Common myeloid progenitor, CD34-positive (primary cell): ENCODE results near the gene PPIP5K2.

Source experiments
- CTCF ChIA-PET: fragments of 350-600 bp; sonication (Branson Sonifier 250); formaldehyde crosslinking; loops from one replicate; lab custom pipeline; 2021; ENCODE audit warnings: antibody characterized with exemption; lab: Charles Lee
- POLR2A ChIA-PET: fragments of 350-600 bp; sonication (Branson Sonifier 250); formaldehyde crosslinking; loops from one replicate; lab custom pipeline; 2021; ENCODE audit warnings: antibody characterized with exemption; lab: Charles Lee
- DNase-seq, 3 donors: peaks; one replicate each; pipeline versions ENCODE4 v3.0.0 to v3.0.0-alpha.2; 2013
- H3K27ac ChIP-seq, 2 experiments: 1 replicate in 1 of 2; 2 replicates in 1 of 2; pipeline ENCODE4 v1.7.0; 2013; ENCODE audit warnings: inconsistent platforms in 2 of 2, low read length in 2 of 2, mild to moderate bottlenecking in 2 of 2, low read depth in 1 of 2, moderate library complexity in 1 of 2; ENCODE audit not compliant: severe bottlenecking in 2 of 2, insufficient read depth in 1 of 2, poor library complexity in 1 of 2
- H3K27me3 ChIP-seq, 5 experiments: replicated peaks in 2 of 5; 1 replicate in 3 of 5; 2 replicates in 2 of 5; pipeline versions ENCODE4 v1.6.1 to v1.7.0; 2013; ENCODE audit warnings: low read length in 4 of 5, mild to moderate bottlenecking in 2 of 5, moderate library complexity in 2 of 5, inconsistent platforms in 1 of 5; ENCODE audit not compliant: insufficient read depth in 5 of 5, control insufficient read depth in 4 of 5
- H3K36me3 ChIP-seq, 4 experiments: 1 replicate in 2 of 4; 2 replicates in 2 of 4; pipeline versions ENCODE4 v1.6.1 to v1.7.0; 2013; ENCODE audit warnings: low read length in 3 of 4, control low read depth in 1 of 4, mild to moderate bottlenecking in 1 of 4; ENCODE audit not compliant: control insufficient read depth in 4 of 4, insufficient read depth in 4 of 4
- H3K4me1 ChIP-seq, 4 experiments: 1 replicate in 3 of 4; 2 replicates in 1 of 4; pipeline versions ENCODE4 v1.6.1 to v1.7.1; 2013; ENCODE audit warnings: low read length in 3 of 4, mild to moderate bottlenecking in 3 of 4, control low read depth in 1 of 4, inconsistent platforms in 1 of 4, moderate library complexity in 1 of 4; ENCODE audit not compliant: control insufficient read depth in 4 of 4, insufficient read depth in 4 of 4; ENCODE audit errors: control extremely low read depth in 1 of 4
- H3K4me3 ChIP-seq, 7 experiments: 1 replicate in 4 of 7; 2 replicates in 3 of 7; pipeline versions ENCODE4 v1.5.1 to v1.7.0; 2013; ENCODE audit warnings: mild to moderate bottlenecking in 7 of 7, low read length in 6 of 7, moderate library complexity in 6 of 7, inconsistent platforms in 2 of 7, low read depth in 2 of 7, control low read depth in 1 of 7; ENCODE audit not compliant: insufficient read depth in 4 of 7, control insufficient read depth in 1 of 7; ENCODE audit errors: extremely low read depth in 1 of 7
- H3K9me3 ChIP-seq, 5 experiments: 1 replicate in 4 of 5; 2 replicates in 1 of 5; pipeline versions ENCODE4 v1.6.1 to v1.7.1; 2013; ENCODE audit warnings: low read length in 4 of 5, mild to moderate bottlenecking in 2 of 5, inconsistent platforms in 1 of 5, low read depth in 1 of 5, moderate library complexity in 1 of 5; ENCODE audit not compliant: control insufficient read depth in 4 of 5, insufficient read depth in 2 of 5; ENCODE audit errors: control extremely low read depth in 1 of 5
- WGBS: methylation state at CpG from one replicate; pipeline ENCODE4 v1.1.5; 2013; ENCODE audit not compliant: insufficient coverage; 5-methylcytosine and 5-hydroxymethylcytosine counted together

The PPIP5K2 gene

GRCh38 chr5:103092676-103093075 is 27.4 kb upstream of the PPIP5K2 start:
- H3K27ac ChIP-seq = no peak overlapping the region
- H3K36me3 ChIP-seq = peaks cover 0 to 7% (median 3%) of the 10 kb centered on the region in 4 experiments
- H3K9me3 ChIP-seq = no peaks in the 10 kb centered on the region
- DNase-seq = no peak
- CTCF ChIA-PET = interaction anchor here (1.2 kb wide), 1 partner anchor 10 kb away, joined by 3 read pairs; no protein-coding TSS in a partner anchor
- no peak overlapping the region for H3K4me3 ChIP-seq
- no peaks in the 10 kb centered on the region for H3K4me1 ChIP-seq
- H3K27me3 ChIP-seq = no peaks in the 10 kb centered on the region
- POLR2A ChIA-PET = no interaction called here
- 100% methylated on average over 2 of the region's 3 CpGs for WGBS

DNA sequence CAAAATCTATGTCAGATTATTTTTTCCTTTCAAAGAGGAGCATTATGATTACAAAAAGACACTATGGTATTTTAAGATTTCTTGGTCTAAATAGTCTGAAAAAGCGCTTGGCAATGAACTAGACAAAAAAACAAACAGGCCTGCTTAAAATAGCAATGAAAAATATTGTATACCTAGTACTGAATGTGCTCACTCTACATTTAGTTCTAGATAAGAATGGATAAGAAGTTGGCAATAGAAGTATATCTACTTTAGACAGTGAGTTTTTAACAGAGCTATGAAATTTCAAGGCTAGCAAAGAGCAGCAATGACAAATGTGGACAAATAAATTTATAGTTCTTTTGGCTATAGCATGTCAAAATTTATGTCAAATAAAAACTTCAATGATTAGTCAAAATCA is 26.4 kb upstream of the PPIP5K2 start:
- Histone ChIP-seq H3K36me3 (peaks cover 0 to 4% (median 1%) of the 10 kb centered on the region in 4 experiments), H3K9me3 (no peaks in the 10 kb centered on the region), H3K4me1 (no peaks in the 10 kb centered on the region), H3K27ac (no peak overlapping the region), H3K27me3 (no peaks in the 10 kb centered on the region), H3K4me3 (no peak overlapping the region)
- WGBS = no CpG with 5 or more reads among the region's 1 CpG
- no peak for DNase-seq
- POLR2A ChIA-PET = no interaction called here
- CTCF ChIA-PET = no interaction called here

GRCh38 chr5:103094737-103095136 is 25.4 kb upstream of the PPIP5K2 start:
- DNase-seq = no peak
- ChIA-PET POLR2A (no interaction called here), CTCF (no interaction called here)
- no peaks in the 10 kb centered on the region for H3K9me3 ChIP-seq
- WGBS = 100% methylated on average over 1 of the region's 2 CpGs
- H3K4me3 ChIP-seq = no peak overlapping the region
- no peaks in the 10 kb centered on the region for H3K27me3 ChIP-seq
- H3K27ac ChIP-seq = no peak overlapping the region
- peaks cover 0 to 2% (median 1%) of the 10 kb centered on the region in 4 experiments for H3K36me3 ChIP-seq
- H3K4me1 ChIP-seq = no peaks in the 10 kb centered on the region

GRCh38 chr5:103098993-103099392 is 21.1 kb upstream of the PPIP5K2 start:
- Histone ChIP-seq H3K9me3 (no peaks in the 10 kb centered on the region), H3K27me3 (no peaks in the 10 kb centered on the region), H3K4me3 (no peak overlapping the region), H3K4me1 (no peaks in the 10 kb centered on the region), H3K27ac (no peak overlapping the region), H3K36me3 (peaks cover 0 to 8% (median 1%) of the 10 kb centered on the region in 4 experiments)
- CTCF ChIA-PET = no interaction called here
- POLR2A ChIA-PET = no interaction called here
- WGBS = no CpG with 5 or more reads among the region's 2 CpGs
- no peak for DNase-seq

DNA sequence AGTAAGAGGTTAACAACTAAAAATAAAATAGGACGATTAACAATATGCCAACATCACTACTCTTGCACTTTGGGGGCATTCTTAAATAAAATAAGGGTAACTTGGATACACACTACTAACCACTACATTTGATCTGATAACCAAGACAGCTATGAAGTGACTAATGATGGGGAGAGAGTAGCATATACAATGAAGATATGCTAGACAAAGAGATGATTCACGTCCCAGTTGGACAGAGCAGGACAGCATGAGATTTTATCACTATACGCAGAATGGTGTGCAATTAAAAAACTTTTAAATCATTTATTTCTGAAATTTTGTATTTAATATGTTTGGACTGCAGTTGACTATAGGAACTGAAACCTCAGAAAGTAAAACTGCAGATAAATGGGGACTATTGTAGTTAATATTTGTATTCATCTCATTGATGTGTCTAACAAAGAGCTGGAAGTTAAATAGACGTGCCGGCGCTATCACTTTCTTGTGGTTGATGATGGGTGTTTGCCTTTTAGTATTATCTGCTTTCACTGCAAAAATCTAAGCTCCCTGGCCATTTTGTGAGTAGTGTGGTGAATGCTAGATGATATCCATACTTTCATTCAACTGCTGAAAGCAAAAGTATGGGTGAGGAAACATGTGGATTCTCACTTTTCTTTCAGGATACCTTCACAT is 18.9 kb upstream of the PPIP5K2 start:
- Histone ChIP-seq H3K9me3 (no peaks in the 10 kb centered on the region), H3K27ac (no peak overlapping the region), H3K36me3 (peaks cover 0 to 8% (median 2%) of the 10 kb centered on the region in 4 experiments), H3K4me3 (no peak overlapping the region), H3K4me1 (no peaks in the 10 kb centered on the region), H3K27me3 (no peaks in the 10 kb centered on the region)
- DNase-seq = no peak
- WGBS = no CpG with 5 or more reads among the region's 6 CpGs
- ChIA-PET POLR2A (no interaction called here), CTCF (interaction anchor here (1.7 kb wide), 1 partner anchor 38 kb away, joined by 5 read pairs; no protein-coding TSS in a partner anchor)

GRCh38 chr5:103102234-103102633 is 17.9 kb upstream of the PPIP5K2 start:
- H3K36me3 ChIP-seq = peaks cover 0 to 8% (median under 1%) of the 10 kb centered on the region in 4 experiments
- DNase-seq = no peak
- H3K4me3 ChIP-seq = no peak overlapping the region
- no peak overlapping the region for H3K27ac ChIP-seq
- no CpG with 5 or more reads among the region's 1 CpG for WGBS
- H3K27me3 ChIP-seq = no peaks in the 10 kb centered on the region
- no peaks in the 10 kb centered on the region for H3K4me1 ChIP-seq
- ChIA-PET POLR2A (no interaction called here), CTCF (interaction anchor here (1.2 kb wide), 1 partner anchor 71 kb away, joined by 4 read pairs; no protein-coding TSS in a partner anchor)
- no peaks in the 10 kb centered on the region for H3K9me3 ChIP-seq

- Histone ChIP-seq H3K27ac (no peak overlapping the region), H3K4me3 (no peak overlapping the region), H3K4me1 (peaks cover 0 to 38% (median 21%) of the 10 kb centered on the region in 4 experiments), H3K36me3 (peaks cover 0 to 2% (median under 1%) of the 10 kb centered on the region in 4 experiments), H3K27me3 (no peaks in the 10 kb centered on the region), H3K9me3 (peaks cover 0 to 3% (median 0%) of the 10 kb centered on the region in 5 experiments)
- CTCF ChIA-PET = interaction anchor here (1.9 kb wide), 1 partner anchor 12 kb away, joined by 6 read pairs; the partner anchor contains the start of genes GIN1 and PPIP5K2
- POLR2A ChIA-PET = interaction anchor here (1.2 kb wide), 1 partner anchor 11 kb away, joined by 5 read pairs; the partner anchor contains the start of gene GIN1
- peak; percentile 7 to 64 (median 50) for DNase-seq
- no CpG with 5 or more reads among the region's 2 CpGs for WGBS
Measured at GRCh38 chr5:103108086-103108485, 12.0 kb upstream of the PPIP5K2 start.
